KMS-11 (cell line): ENCODE data around the gene GPR162.

Experiments used
- H2AFZ ChIP-seq: fragments of 200-600 bp; sonication (generic); 2 replicates; pipeline ENCODE4 v1.6.1; 2016; ENCODE audit warnings: antibody characterized with exemption, mixed run types, low read depth
- H3K27ac ChIP-seq: fragments of 200-600 bp; sonication (generic); 2 replicates; pipeline ENCODE4 v1.6.1; 2016; ENCODE audit warnings: mild to moderate bottlenecking, mixed run types
- H3K27me3 ChIP-seq: fragments of 200-600 bp; sonication (generic); 2 replicates; pipeline ENCODE4 v1.6.1; 2017; ENCODE audit warnings: mild to moderate bottlenecking, low read depth, mixed run types, moderate library complexity; ENCODE audit not compliant: insufficient read depth
- H3K36me3 ChIP-seq: fragments of 200-600 bp; sonication (generic); 2 replicates; pipeline ENCODE4 v1.6.1; 2017; ENCODE audit warnings: mild to moderate bottlenecking, mixed run types; ENCODE audit not compliant: insufficient read depth
- H3K4me1 ChIP-seq: fragments of 200-600 bp; sonication (generic); 2 replicates; pipeline ENCODE4 v1.6.1; 2016; ENCODE audit warnings: mild to moderate bottlenecking, low read depth, mixed run types; ENCODE audit not compliant: poor library complexity, severe bottlenecking
- H3K4me2 ChIP-seq: fragments of 200-600 bp; sonication (generic); 2 replicates; pipeline ENCODE4 v1.7.0; 2016; ENCODE audit warnings: mild to moderate bottlenecking, mixed run types
- H3K4me3 ChIP-seq: fragments of 200-600 bp; sonication (generic); IDR thresholded peaks from 2 replicates; pipeline ENCODE4 v1.6.1; 2017; ENCODE audit warnings: low read depth, low read length, mixed read lengths; ENCODE audit not compliant: insufficient read depth
- H3K79me2 ChIP-seq: fragments of 200-600 bp; sonication (generic); 2 replicates; pipeline ENCODE4 v1.6.1; 2016; ENCODE audit warnings: low read depth, mixed run types; ENCODE audit not compliant: insufficient read depth
- H3K9ac ChIP-seq: fragments of 200-600 bp; sonication (generic); 2 replicates; pipeline ENCODE4 v1.6.1; 2016; ENCODE audit warnings: mild to moderate bottlenecking, mixed run types
- H4K20me1 ChIP-seq: fragments of 200-600 bp; sonication (generic); 2 replicates; pipeline ENCODE4 v1.6.1; 2016; ENCODE audit warnings: mild to moderate bottlenecking, mixed run types; ENCODE audit not compliant: insufficient read depth
- TF ChIP-seq, protein P1 (sequence below): fragments of 200-600 bp; sonication (generic); conservative IDR thresholded peaks from 2 replicates; pipeline ENCODE4 v1.6.1; 2017; ENCODE audit warnings: low read depth, mild to moderate bottlenecking, antibody characterized with exemption, low read length, moderate library complexity, mixed read lengths

GPR162 gene

DNA sequence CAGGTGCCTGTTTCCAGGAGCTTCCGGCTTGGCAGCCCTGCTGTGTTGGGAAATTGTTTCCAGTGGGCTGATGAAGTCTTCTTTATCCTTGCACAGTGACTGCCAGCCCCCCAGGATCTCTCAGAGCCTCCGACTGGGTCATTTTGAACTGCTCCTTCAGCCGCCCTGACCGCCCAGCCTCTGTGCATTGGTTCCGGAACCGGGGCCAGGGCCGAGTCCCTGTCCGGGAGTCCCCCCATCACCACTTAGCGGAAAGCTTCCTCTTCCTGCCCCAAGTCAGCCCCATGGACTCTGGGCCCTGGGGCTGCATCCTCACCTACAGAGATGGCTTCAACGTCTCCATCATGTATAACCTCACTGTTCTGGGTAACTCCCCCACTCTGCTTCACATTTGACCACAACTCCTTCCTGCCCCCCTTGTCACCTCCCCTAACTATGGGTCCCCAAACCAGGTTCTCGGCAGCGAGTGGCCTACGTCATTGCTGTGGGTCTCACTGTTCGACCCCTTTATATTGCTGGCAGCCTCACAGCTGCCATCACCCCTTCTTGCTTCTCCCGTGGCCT is 47.0 kb upstream of the GPR162 start:
- H3K4me1 ChIP-seq: peaks cover 18% of the 10 kb centered on the region
- no peak overlapping the region for H3K9ac ChIP-seq
- TF ChIP-seq, protein P1, sequence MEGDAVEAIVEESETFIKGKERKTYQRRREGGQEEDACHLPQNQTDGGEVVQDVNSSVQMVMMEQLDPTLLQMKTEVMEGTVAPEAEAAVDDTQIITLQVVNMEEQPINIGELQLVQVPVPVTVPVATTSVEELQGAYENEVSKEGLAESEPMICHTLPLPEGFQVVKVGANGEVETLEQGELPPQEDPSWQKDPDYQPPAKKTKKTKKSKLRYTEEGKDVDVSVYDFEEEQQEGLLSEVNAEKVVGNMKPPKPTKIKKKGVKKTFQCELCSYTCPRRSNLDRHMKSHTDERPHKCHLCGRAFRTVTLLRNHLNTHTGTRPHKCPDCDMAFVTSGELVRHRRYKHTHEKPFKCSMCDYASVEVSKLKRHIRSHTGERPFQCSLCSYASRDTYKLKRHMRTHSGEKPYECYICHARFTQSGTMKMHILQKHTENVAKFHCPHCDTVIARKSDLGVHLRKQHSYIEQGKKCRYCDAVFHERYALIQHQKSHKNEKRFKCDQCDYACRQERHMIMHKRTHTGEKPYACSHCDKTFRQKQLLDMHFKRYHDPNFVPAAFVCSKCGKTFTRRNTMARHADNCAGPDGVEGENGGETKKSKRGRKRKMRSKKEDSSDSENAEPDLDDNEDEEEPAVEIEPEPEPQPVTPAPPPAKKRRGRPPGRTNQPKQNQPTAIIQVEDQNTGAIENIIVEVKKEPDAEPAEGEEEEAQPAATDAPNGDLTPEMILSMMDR: no peak
- no peak overlapping the region for H3K27ac ChIP-seq
- no peaks in the 10 kb centered on the region for H3K27me3 ChIP-seq
- no peak overlapping the region for H3K4me3 ChIP-seq
- H3K36me3 ChIP-seq: no peaks in the 10 kb centered on the region
- H3K79me2 ChIP-seq: no peaks in the 10 kb centered on the region
- no peaks in the 10 kb centered on the region for H4K20me1 ChIP-seq
- no peak overlapping the region for H3K4me2 ChIP-seq
- no peak overlapping the region for H2AFZ ChIP-seq

DNA sequence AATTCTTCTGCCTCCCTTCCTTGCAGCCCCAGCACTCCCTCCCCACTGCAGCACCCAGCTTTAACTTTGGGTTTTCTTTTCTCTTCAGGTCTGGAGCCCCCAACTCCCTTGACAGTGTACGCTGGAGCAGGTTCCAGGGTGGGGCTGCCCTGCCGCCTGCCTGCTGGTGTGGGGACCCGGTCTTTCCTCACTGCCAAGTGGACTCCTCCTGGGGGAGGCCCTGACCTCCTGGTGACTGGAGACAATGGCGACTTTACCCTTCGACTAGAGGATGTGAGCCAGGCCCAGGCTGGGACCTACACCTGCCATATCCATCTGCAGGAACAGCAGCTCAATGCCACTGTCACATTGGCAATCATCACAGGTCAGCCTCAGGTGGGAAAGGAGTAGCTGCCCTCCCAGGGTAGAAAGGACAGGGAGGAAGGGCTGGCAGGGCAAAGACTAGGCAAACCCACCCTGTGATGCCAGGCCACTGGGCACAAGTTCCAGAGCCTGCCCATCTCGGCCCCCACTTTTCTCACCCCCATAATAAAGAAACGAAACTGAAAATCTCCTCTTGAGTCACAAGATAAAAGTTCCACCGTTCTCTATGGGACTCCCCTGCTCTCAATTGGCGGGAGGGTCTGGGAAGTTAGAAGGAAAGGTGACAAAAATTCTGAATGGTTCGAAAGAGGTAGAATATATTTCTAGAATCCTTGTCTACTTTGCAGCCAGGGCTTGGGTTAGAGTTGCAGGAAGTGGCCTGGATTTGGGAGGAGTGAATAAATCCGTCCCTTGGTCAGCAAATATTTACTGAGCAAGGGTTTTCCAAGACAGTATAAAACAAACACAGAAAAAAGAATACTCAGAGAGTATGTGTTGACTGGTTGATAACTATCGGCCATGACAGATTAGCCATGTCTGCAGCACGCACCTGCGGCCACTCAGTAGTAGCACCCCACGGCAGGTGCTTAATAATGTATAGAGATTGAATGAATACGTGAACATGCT is 46.1 kb upstream of the GPR162 start:
- Histone ChIP-seq H3K27me3 (no peaks in the 10 kb centered on the region), H3K4me3 (no peak overlapping the region), H3K27ac (no peak overlapping the region), H3K4me1 (peaks cover 18% of the 10 kb centered on the region), H3K79me2 (no peaks in the 10 kb centered on the region), H3K4me2 (no peak overlapping the region; the same call in 1 of the 2 replicates), H2AFZ (no peak overlapping the region), H3K9ac (no peak overlapping the region), H4K20me1 (no peaks in the 10 kb centered on the region), H3K36me3 (no peaks in the 10 kb centered on the region)
- TF ChIP-seq, protein P1: no peak

DNA sequence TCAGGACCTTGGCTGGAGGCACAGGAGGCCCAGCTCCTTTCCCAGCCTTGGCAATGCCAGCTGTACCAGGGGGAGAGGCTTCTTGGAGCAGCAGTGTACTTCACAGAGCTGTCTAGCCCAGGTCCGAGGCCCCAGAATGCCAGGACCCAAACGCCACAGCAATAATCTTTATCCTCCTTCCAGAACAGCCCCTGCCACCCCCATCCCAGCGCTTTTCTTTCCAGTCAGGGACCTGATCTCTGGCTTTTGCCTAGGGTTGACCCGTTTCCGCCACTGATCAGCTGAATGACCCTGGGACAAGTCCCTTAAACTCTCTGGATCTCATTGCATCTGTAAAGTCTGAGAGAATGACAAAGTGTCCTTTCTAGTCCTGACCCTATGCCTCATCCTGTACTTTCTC is 44.2 kb upstream of the GPR162 start:
- Histone ChIP-seq H3K27me3 (no peaks in the 10 kb centered on the region), H3K9ac (no peak overlapping the region), H3K27ac (no peak overlapping the region), H3K36me3 (no peaks in the 10 kb centered on the region), H3K4me1 (peaks cover 18% of the 10 kb centered on the region), H4K20me1 (no peaks in the 10 kb centered on the region), H3K79me2 (no peaks in the 10 kb centered on the region), H3K4me2 (no peak overlapping the region), H3K4me3 (no peak overlapping the region), H2AFZ (no peak overlapping the region)
- TF ChIP-seq, protein P1: no peak

DNA sequence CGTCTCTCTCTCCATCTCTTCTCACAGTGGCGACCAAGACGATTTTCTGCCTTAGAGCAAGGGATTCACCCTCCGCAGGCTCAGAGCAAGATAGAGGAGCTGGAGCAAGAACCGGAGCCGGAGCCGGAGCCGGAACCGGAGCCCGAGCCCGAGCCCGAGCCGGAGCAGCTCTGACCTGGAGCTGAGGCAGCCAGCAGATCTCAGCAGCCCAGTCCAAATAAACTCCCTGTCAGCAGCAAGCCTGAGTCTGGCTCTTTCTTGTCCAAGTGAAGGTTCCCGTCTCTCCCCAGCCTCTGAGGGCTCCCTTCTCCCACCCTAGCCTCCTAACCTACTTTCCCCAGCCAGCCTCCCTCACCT is 43.4 kb upstream of the GPR162 start:
- TF ChIP-seq, protein P1: no peak
- H2AFZ ChIP-seq: peak overlapping the region; percentile 94
- peaks cover 21% of the 10 kb centered on the region for H3K4me1 ChIP-seq
- no peak overlapping the region for H3K27ac ChIP-seq
- H3K79me2 ChIP-seq: no peaks in the 10 kb centered on the region
- H3K9ac ChIP-seq: peak overlapping the region; percentile 43; the same call in 1 of the 2 replicates
- no peak overlapping the region for H3K4me3 ChIP-seq
- H3K27me3 ChIP-seq: no peaks in the 10 kb centered on the region
- no peaks in the 10 kb centered on the region for H3K36me3 ChIP-seq
- H4K20me1 ChIP-seq: no peaks in the 10 kb centered on the region
- peak overlapping the region; percentile 85 for H3K4me2 ChIP-seq
